Measurements from ENCODE around the gene TRO.

The TRO gene

GRCh38 chrX:54920610-54921426, at the start of gene TRO:
Gene TRO (plus strand): TSS chrX:54920824. CDS start chrX:54922247, 1,423 bp downstream.
- DNase-seq: no peak

GRCh38 chrX:54885740-54886139, 34.9 kb upstream of the TRO start:
- no peak for DNase-seq

- DNase-seq: peak; percentile 1 to 4
These were observed 29.1 kb upstream of the TRO start for GRCh38 chrX:54891573-54891972.

- DNase-seq: no peak
These were observed 26.5 kb upstream of the TRO start for GRCh38 chrX:54894159-54894558.

GRCh38 chrX:54909941-54910340, 10.7 kb upstream of the TRO start:
- DNase-seq: no peak

GRCh38 chrX:54921427-54922021, 900 bp downstream of the TRO start:
- peak; percentile 42 to 55 for DNase-seq

GRCh38 chrX:54922547-54922946, 1.9 kb downstream of the TRO start:
- DNase-seq: no peak

- no peak for DNase-seq
These were observed 2.8 kb downstream of the TRO start for GRCh38 chrX:54923376-54923775.

- DNase-seq: no peak
These were observed 6.4 kb downstream of the TRO start for GRCh38 chrX:54926978-54927377.

GRCh38 chrX:54928876-54929275, 8.3 kb downstream of the TRO start:
- no peak for DNase-seq

- DNase-seq: no peak
These were observed 9.8 kb downstream of the TRO start for GRCh38 chrX:54930291-54931049.

GRCh38 chrX:54931107-54931506, 10.5 kb downstream of the TRO start:
- no peak for DNase-seq

- no peak for DNase-seq
These were observed 12.7 kb downstream of the TRO start for GRCh38 chrX:54933150-54933826.

GRCh38 chrX:54934058-54934457, 13.4 kb downstream of the TRO start:
- DNase-seq: no peak

- no peak for DNase-seq
These were observed 14.3 kb downstream of the TRO start for GRCh38 chrX:54934890-54935289.

GRCh38 chrX:54935306-54935705, 14.7 kb downstream of the TRO start:
- DNase-seq: no peak

- no peak for DNase-seq
These were observed 16.8 kb downstream of the TRO start for GRCh38 chrX:54937416-54937815.

- DNase-seq: no peak
These were observed 24.2 kb downstream of the TRO start for GRCh38 chrX:54944816-54945215.

GRCh38 chrX:54945224-54945623, 24.6 kb downstream of the TRO start:
- no peak for DNase-seq

GRCh38 chrX:54950730-54951375, 30.2 kb downstream of the TRO start:
- no peak for DNase-seq

GRCh38 chrX:54961750-54962149, 41.1 kb downstream of the TRO start:
- no peak for DNase-seq

- no peak for DNase-seq
These were observed 44.3 kb downstream of the TRO start for GRCh38 chrX:54964766-54965497.
